Activated gamma-delta T cell (primary cell): ENCODE results near the gene CSMD2.

Experiments used
- DNase-seq: peaks from one replicate; lab custom pipeline; 2025; lab: John Stamatoyannopoulos, UW

Gene CSMD2

DNA sequence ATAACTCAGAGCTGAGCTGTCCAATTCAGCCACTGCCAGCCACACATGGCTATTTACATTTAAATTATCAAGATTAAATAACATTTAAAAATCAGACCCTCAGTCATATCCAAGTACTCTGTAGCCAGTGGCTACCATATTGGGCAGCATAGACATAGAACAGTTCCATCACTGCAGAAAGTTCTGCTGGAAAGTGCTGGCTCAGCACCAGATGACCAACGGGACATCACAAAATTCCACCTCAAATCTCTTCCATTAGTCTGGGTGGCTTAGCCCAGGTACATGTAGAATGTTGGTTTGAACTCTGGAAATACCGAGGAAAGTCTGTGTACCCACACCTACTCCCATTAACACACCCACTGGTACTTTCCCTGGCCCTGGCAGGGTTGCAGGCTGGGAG lies 563.3 kb downstream of the CSMD2 start:
- DNase-seq: no peak

- DNase-seq: no peak
Measured at GRCh38 chr1:33599516-33600115, 565.4 kb downstream of the CSMD2 start.

DNA sequence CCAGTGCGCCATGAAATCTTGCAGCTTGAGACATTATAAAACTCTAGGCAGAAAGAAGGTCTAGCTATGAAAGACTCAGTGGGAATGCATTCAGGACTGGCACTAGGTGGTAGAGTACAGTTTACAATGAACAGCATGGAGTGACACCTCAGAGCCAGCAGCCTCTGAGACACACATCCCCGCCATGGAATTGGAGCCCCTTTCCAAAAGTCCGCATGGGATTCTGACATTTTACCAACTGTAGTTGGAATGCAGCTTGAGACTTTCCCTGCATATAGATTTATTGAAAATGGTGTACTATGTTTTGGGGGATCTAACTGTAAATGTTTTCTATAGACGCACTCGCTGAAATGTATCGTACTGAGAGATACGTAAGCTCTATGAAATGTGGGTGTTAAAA lies 576.3 kb downstream of the CSMD2 start:
- DNase-seq: no peak

DNA sequence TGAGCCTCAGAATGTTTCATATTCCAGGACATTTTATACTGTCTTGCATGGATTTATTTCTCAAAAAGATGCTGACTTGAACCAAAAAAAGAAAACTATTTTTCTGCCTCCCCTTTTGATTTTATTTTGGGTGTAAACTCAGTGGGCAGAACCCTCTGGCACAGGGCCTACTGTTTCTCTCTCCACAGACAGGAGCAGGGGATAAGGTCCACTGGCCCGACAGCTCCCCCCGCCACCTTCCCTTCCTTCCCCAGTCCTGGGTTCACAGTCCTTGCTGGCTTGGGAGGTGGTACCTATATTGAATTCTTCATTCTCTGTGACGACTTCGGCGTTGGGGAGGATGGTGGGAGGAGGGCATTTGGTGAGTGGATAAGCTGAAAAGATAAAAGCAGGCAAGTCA lies 578.2 kb downstream of the CSMD2 start:
- no peak for DNase-seq

- DNase-seq: no peak
Measured at GRCh38 chr1:33586106-33586505, 578.9 kb downstream of the CSMD2 start.

DNA sequence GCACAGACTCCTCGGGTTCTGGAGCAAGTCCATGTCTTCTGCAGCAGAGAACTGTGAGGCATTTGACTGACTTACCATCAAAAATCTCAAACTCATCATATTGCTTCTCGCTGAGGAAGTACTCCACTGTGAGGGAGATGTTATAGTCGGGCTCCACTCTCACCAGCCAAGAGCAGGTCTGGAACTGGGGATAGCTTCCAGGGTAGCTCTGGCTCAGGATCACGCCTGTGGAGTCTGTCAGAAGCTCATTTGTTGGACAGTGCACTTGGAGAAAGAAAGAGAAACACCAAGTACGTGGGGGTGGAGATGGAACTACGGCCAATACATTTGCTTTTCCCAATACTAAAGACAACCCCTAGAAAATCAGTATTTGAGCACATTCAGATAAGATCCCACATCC lies 581.5 kb downstream of the CSMD2 start:
- no peak for DNase-seq

GRCh38 chr1:33578557-33579448 lies 586.2 kb downstream of the CSMD2 start:
- no peak for DNase-seq

DNA sequence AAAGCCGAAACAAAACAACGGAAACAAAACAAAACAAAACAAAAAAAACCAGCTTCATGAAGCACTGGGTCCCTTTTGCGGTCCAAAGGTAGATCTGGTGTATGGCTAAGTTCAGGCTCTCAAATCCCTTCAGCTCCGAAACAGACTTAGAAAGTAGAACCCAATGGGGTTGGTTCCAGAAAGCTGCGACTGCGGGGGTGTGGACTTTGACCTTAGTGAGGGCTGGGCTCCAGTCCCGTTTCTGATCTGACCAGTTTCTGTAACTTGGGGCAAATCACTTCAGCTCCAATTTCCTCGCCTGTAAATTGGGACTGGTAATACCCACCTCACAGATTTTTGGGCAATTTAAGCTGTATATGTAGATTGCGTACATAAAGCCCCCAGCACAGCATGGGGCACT lies 587.4 kb downstream of the CSMD2 start:
- DNase-seq: no peak

DNA sequence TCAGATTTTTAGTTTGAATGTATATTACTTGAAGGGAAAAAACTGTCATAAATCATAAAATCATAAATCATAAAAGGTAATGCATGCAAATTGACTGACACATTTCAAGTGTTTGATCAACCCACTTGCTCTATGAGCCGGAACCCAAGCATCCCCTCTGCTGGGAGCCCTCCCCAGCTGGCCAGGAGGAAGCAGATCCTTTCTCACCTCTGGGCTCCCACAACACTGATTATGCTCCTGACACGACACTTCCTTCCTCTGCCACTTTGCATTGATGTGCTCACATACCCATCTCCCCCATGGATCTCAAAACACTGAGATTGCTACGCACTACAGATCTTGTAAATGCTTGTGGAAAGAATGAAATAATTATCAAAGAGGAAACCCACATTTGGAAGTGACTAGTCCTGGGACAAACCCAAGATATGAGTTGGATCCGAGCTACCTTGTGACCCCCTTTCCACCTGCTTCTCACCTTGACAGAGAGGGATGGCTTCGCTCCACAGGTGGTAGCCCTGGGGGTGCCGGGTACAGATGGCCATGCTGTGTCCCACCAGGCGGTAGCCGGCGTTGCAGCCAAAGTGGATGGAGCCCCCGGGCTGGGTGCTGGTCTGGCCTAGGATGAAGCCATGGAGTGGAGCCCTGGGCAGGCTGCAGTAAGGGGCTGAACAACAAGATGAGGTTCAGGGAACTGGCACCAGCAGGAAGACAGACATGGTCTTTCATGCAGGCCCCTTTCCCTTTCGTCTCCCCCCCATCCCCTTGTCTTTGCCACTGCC lies 588.0 kb downstream of the CSMD2 start:
- no peak for DNase-seq

DNA sequence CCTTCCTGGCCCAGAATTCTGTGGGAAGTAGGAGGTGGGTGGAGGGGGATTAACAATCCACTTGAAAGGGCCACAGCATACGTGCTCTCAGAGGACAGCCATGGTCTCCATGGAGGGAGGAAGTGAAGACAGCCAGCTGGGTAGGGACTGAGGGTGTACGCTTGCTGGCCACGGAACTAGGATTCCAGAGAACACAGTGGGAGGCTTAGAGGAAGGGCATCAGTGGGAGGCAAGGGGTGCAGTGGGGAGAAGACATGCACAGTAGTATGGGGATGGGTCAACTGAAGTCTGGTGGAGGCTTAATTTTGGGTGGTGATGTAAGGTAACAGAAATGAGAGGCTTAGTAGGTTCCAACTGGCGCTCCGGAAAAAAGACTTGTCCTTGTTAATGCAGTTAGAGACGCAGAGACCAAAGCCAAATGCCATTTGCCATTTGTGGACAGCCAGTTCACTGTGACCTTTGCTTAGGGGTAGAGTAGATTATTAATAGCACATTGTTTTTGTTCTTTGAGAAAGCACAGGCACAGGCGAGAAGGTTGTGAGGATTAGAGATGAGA lies 589.6 kb downstream of the CSMD2 start:
- no peak for DNase-seq

GRCh38 chr1:33573661-33574060 lies 591.4 kb downstream of the CSMD2 start:
- DNase-seq: no peak

DNA sequence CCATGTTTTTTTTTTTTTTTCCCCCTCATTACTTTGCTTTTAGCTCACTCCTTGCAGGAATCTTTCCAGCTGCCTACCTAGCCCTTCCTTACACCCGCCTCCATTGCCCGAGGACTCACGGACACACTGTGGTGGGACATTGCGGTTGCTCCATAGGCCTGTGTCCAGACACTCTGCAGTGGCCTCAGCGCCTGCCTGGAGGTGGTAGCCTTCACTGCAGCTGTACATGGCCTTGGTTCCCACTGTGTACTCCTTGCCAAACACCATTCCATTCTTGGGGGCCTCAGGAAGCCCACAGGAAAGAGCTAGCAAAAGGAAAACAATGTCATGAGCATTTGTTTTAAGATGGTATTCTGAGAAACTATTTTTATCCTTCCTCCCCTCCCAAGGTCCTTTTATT lies 592.6 kb downstream of the CSMD2 start:
- no peak for DNase-seq

DNA sequence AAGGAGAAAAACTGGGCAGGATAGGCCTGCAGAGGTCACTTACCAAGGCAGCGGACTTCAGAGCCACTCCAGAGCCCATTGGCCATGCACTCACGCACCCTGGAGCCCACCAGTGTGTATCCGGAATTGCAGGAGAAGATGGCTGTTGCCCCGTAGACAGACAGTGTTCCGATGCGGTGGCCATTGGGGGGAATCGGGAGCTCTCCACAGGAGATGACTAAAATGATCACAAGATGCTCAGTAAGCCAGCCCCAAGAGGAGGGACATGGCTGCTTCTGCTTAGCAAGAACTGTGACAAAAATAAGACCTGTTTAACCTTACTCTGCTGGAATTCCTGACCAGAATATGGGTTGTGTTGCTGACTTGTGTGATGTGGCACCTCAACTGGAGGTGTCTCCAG lies 595.7 kb downstream of the CSMD2 start:
- no peak for DNase-seq

DNA sequence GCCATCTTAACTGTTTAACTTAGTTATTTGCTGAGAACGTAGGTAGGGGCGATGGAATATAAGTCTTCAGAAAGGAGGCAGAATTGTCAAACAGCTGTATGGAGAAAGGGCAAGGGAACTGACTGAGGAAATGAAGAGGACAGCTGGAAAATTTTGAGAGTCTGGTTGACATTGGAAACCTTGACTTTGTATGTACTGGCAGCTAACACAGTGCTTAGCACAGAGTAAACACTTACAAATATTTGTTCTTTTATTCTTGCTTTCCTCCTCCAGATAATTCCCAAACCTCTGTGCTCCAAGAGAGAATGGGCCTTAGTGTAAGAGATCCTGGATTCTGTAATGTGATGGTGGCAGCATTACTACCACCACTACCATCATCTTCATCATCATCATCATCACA lies 601.3 kb downstream of the CSMD2 start:
- DNase-seq: no peak

- no peak for DNase-seq
Measured at GRCh38 chr1:33562563-33562962, 602.5 kb downstream of the CSMD2 start.

GRCh38 chr1:33561576-33561975 lies 603.5 kb downstream of the CSMD2 start:
- DNase-seq: no peak

DNA sequence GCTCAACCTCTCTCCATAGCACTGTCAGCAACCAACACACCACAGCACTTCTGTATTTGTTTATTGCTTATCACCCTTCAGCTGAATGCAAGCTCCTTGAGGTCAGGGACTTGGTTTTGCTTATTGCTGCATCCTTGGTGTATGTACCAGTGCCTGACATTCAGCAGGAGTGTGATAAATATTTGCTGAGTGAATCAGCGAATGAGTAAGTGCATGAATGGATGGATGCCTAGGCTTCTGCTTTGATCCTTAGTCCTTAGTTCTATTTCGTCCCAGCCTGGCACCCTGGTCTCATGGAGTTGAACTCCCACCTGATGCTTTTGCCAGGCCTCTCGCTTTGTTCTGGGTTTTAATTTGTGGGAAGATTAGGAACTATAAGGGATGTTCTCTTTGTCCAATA lies 604.4 kb downstream of the CSMD2 start:
- DNase-seq: no peak

GRCh38 chr1:33548721-33549120 lies 616.3 kb downstream of the CSMD2 start:
- no peak for DNase-seq

GRCh38 chr1:33548319-33548718 lies 616.7 kb downstream of the CSMD2 start:
- DNase-seq: no peak

DNA sequence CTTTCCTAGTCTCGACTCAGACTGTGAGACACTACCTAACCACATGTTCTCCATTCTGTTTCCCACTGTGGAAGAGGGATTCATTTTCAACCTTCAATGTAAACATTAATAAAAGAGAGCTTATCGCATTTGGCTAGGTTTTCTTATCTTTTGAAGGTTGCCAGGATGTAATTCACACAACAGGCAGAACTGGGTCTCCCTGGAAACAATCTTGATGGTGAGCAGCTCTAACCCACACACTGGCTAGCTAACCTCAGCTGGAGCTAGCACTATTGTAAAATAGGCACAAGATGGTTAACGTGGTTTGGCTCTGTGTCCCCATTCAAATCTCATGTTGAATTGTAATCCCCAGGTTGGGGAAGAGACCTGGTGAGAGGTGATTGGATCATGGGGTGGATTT lies 617.5 kb downstream of the CSMD2 start:
- no peak for DNase-seq

DNA sequence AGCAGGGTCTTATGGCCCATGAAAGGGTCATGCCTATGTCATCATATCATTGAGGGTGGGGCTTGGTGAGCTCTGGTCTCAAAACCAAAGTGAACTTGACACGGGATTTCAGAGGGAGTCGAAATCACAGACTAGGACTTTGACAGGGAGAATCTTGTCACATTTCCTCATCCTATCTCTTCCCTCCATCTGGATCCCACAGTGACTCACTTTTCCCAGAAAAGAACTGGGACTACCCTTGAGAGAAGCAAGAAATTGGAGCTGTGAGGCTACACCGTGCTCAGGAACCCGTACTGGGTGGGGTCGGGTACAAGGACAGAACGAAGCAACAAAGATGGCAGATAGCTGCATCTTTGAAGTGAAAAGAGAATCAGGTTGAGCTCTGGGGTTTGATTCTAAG lies 623.1 kb downstream of the CSMD2 start:
- no peak for DNase-seq

DNA sequence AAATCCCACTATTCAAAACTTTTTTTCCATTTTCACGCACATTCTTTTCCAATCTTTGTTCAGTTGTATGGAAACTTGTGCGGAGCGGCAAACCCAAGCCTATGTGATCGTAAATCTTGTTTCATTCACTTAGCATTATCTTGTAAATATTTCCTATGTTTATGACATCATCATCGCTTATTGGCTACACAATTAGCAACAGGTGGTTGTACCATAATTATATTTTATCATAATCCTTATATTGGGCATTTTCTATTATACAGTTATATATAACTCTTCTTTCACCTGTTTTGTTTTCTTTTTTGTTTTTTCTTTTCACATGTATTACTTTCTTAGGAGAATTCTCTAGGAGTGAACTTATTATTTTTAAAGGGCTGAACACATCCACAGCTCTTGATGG lies 627.1 kb downstream of the CSMD2 start:
- no peak for DNase-seq

- no peak for DNase-seq
Measured at GRCh38 chr1:33535334-33535733, 629.7 kb downstream of the CSMD2 start.
